SK-N-SH (cell line): Measurements from ENCODE around the gene VWA3B. TPM values are rescaled to one million over a fixed set of nuclear protein-coding genes. Genes with fewer than 3 reads are reported as not detected.

ENCODE experiments used
- CTCF ChIA-PET: fragments of 300-600, 350-600 bp; formaldehyde crosslinking; extraction: SDS; loops from one replicate; lab custom pipeline; 2021; lab: Yijun Ruan, JAX
- POLR2A ChIA-PET: fragments of 350-600 bp; sonication (Branson Sonifier 250); formaldehyde crosslinking; extraction: SDS; loops from one replicate; lab custom pipeline; 2020; ENCODE audit warnings: antibody characterized with exemption, inconsistent platforms; lab: Yijun Ruan, JAX
- DNase-seq: peaks from one replicate; pipeline ENCODE4 v3.0.0; 2012
- H2AFZ ChIP-seq: fragments of 200-600 bp; sonication (generic); 2 replicates; pipeline ENCODE4 v1.8.1; 2016; ENCODE audit warnings: antibody characterized with exemption, mild to moderate bottlenecking, low read depth
- H3F3A ChIP-seq: fragments of 200-600 bp; sonication (generic); replicated peaks from 2 replicates; pipeline ENCODE3; 2016; ENCODE audit warnings: antibody characterized with exemption, mild to moderate bottlenecking; ENCODE audit not compliant: insufficient read depth
- H3K27ac ChIP-seq, 2 experiments: fragments of 200-500 bp in 1 of 2; fragments of 200-600 bp in 1 of 2; sonication (Bioruptor generic) in 1 of 2; sonication (generic), shearing (Covaris generic) in 1 of 2; 2 replicates each; pipeline versions ENCODE4 v1.5.1 to v1.6.1; 2014 to 2016; ENCODE audit warnings: low read depth in 2 of 2, inconsistent platforms in 1 of 2, low read length in 1 of 2, mild to moderate bottlenecking in 1 of 2, mixed read lengths in 1 of 2
- H3K27me3 ChIP-seq: fragments of 200-600 bp; sonication (generic), shearing (Covaris generic); 2 replicates; pipeline ENCODE4 v1.6.1; 2016; ENCODE audit warnings: mixed run types; ENCODE audit not compliant: insufficient read depth
- H3K36me3 ChIP-seq, 2 experiments: fragments of 200-500 bp in 1 of 2; fragments of 200-600 bp in 1 of 2; sonication (Bioruptor generic) in 1 of 2; sonication (generic) in 1 of 2; replicated peaks in 1 of 2; 2 replicates each; pipeline versions ENCODE3 to v1.5.1; 2014 to 2016; ENCODE audit warnings: low read length in 1 of 2, mild to moderate bottlenecking in 1 of 2; ENCODE audit not compliant: insufficient read depth in 2 of 2, control insufficient read depth in 1 of 2
- H3K4me1 ChIP-seq, 2 experiments: fragments of 200-500 bp in 1 of 2; fragments of 200-600 bp in 1 of 2; sonication (Bioruptor generic) in 1 of 2; sonication (generic), shearing (Covaris generic) in 1 of 2; 2 replicates each; pipeline versions ENCODE4 v1.5.1 to v1.6.1; 2014 to 2016; ENCODE audit warnings: low read depth in 1 of 2, low read length in 1 of 2, mixed run types in 1 of 2; ENCODE audit not compliant: insufficient read depth in 2 of 2, control insufficient read depth in 1 of 2
- H3K4me2 ChIP-seq: fragments of 200-600 bp; sonication (generic), shearing (Covaris generic); 2 replicates; pipeline ENCODE4 v1.6.1; 2017; ENCODE audit warnings: mixed run types
- H3K4me3 ChIP-seq, 2 experiments: fragments of 200-500 bp in 1 of 2; fragments of 200-600 bp in 1 of 2; sonication (Bioruptor generic) in 1 of 2; sonication (generic), shearing (Covaris generic) in 1 of 2; 2 replicates each; pipeline versions ENCODE4 v1.5.1 to v1.8.1; 2014 to 2016; ENCODE audit warnings: low read depth in 2 of 2, inconsistent platforms in 1 of 2, low read length in 1 of 2, mild to moderate bottlenecking in 1 of 2, mixed read lengths in 1 of 2, moderate library complexity in 1 of 2
- H3K79me2 ChIP-seq: fragments of 200-600 bp; sonication (generic); 2 replicates; pipeline ENCODE4 v1.8.1; 2017; ENCODE audit warnings: mild to moderate bottlenecking; ENCODE audit not compliant: insufficient read depth
- H3K9ac ChIP-seq: fragments of 200-600 bp; sonication (generic); 2 replicates; pipeline ENCODE4 v1.6.1; 2017; ENCODE audit warnings: mixed run types
- H3K9me2 ChIP-seq: fragments of 200-600 bp; sonication (generic); 2 replicates; pipeline ENCODE4 v1.6.1; 2017; ENCODE audit warnings: mixed run types
- H3K9me3 ChIP-seq: fragments of 200-600 bp; sonication (generic); 2 replicates; pipeline ENCODE4 v1.6.1; 2017; ENCODE audit warnings: mixed run types, mild to moderate bottlenecking, moderate library complexity
- H4K20me1 ChIP-seq: fragments of 200-600 bp; sonication (generic); 2 replicates; pipeline ENCODE4 v1.6.1; 2017; ENCODE audit warnings: mild to moderate bottlenecking, mixed run types; ENCODE audit not compliant: insufficient read depth
- CTCF ChIP-seq: fragments of 200-600 bp; sonication (generic); IDR thresholded peaks from 2 replicates; pipeline ENCODE4 v1.6.1; 2017; ENCODE audit warnings: antibody characterized with exemption, mild to moderate bottlenecking, moderate library complexity
- ELF1 ChIP-seq: IDR thresholded peaks from 2 replicates; pipeline ENCODE4 v1.4.0; 2012
- EZH2phosphoT487 ChIP-seq: fragments of 200-600 bp; sonication (generic); IDR thresholded peaks from 2 replicates; pipeline ENCODE4 v1.6.1; 2017; ENCODE audit warnings: low read depth, mixed run types, mild to moderate bottlenecking, antibody characterized with exemption, moderate library complexity, borderline replicate concordance
- FOSL2 ChIP-seq: IDR thresholded peaks from 2 replicates; pipeline ENCODE4 v1.4.0; 2012; ENCODE audit warnings: low read depth, mild to moderate bottlenecking, moderate library complexity, borderline replicate concordance
- FOXJ3 ChIP-seq: sonication (generic); formaldehyde crosslinking; IDR thresholded peaks from 2 replicates; pipeline ENCODE4 v1.5.1; 2020; ENCODE audit warnings: mild to moderate bottlenecking, missing genetic modification reagents
- FOXM1 ChIP-seq: IDR thresholded peaks from 2 replicates; pipeline ENCODE4 v1.4.0; 2012; ENCODE audit warnings: low read depth, mild to moderate bottlenecking
- GATA2 ChIP-seq: sonication (generic); formaldehyde crosslinking; IDR thresholded peaks from 2 replicates; pipeline ENCODE4 v1.5.0; 2020; ENCODE audit warnings: mild to moderate bottlenecking, missing genetic modification reagents
- IRF3 ChIP-seq: fragments of 150-350 bp; IDR thresholded peaks from 2 replicates; pipeline ENCODE4 v1.6.1; 2016; ENCODE audit warnings: mild to moderate bottlenecking, low read depth, low read length
- JUND ChIP-seq: IDR thresholded peaks from 2 replicates; pipeline ENCODE4 v1.4.0; 2012
- MEF2A ChIP-seq: IDR thresholded peaks from 2 replicates; pipeline ENCODE4 v1.4.0; 2012; ENCODE audit warnings: low read depth, borderline replicate concordance
- NRF1 ChIP-seq: IDR thresholded peaks from 2 replicates; pipeline ENCODE4 v1.6.1; 2012; ENCODE audit warnings: low read depth, mild to moderate bottlenecking, low read length
- RAD21 ChIP-seq: IDR thresholded peaks from 2 replicates; pipeline ENCODE4 v1.6.1; 2012; ENCODE audit warnings: mild to moderate bottlenecking, low read length
- RCOR1 ChIP-seq: fragments of 150-350 bp; IDR thresholded peaks from 2 replicates; pipeline ENCODE4 v1.6.1; 2017; ENCODE audit warnings: antibody characterized with exemption, low read length
- SIN3A ChIP-seq: IDR thresholded peaks from 2 replicates; pipeline ENCODE4 v1.6.1; 2012; ENCODE audit warnings: low read depth, mild to moderate bottlenecking, low read length, moderate library complexity, borderline replicate concordance
- TEAD4 ChIP-seq: IDR thresholded peaks from 2 replicates; pipeline ENCODE4 v1.4.0; 2012; ENCODE audit warnings: mild to moderate bottlenecking, borderline replicate concordance; ENCODE audit not compliant: insufficient read depth
- WGBS: methylation state at CpG from one replicate; pipeline ENCODE4 v1.1.6; 2017; ENCODE audit warnings: low lambda C conversion rate; 5-methylcytosine and 5-hydroxymethylcytosine counted together
- polyA plus RNA-seq, 3 experiments: library from polyadenylated mRNA; depleted of rRNA; stranded (reverse); fragments of >200 nt; gene quantifications; 2 replicates each; pipeline ENCODE4 v1.2.3, GENCODE V29; 2012
- TF ChIP-seq, protein P1 (sequence below): IDR thresholded peaks from 2 replicates; pipeline ENCODE4; 2012
- TF ChIP-seq, protein P2 (sequence below): IDR thresholded peaks from 2 replicates; pipeline ENCODE4 v1.6.1; 2012; ENCODE audit warnings: mild to moderate bottlenecking, low read depth, low read length, moderate library complexity

The VWA3B gene
- polyA plus RNA-seq, 1 of the 3 experiments (the other 2 are of a cell fraction): not detected

- CTCF ChIA-PET: no interaction called here
These were observed 23.6 kb upstream of the VWA3B start for GRCh38 chr2:98063291-98063854.

GRCh38 chr2:98065808-98066207 lies 21.2 kb upstream of the VWA3B start:
- no peaks in the 10 kb centered on the region for H4K20me1 ChIP-seq
- no peak overlapping the region for H3K9ac ChIP-seq
- TF ChIP-seq CTCF (no peak), MEF2A (no peak), SIN3A (no peak), RCOR1 (no peak), JUND (no peak), GATA2 (CRISPR knock-in tag) (no peak), FOSL2 (no peak), TEAD4 (no peak), ELF1 (no peak), FOXM1 (no peak)
- TF ChIP-seq, protein P1, sequence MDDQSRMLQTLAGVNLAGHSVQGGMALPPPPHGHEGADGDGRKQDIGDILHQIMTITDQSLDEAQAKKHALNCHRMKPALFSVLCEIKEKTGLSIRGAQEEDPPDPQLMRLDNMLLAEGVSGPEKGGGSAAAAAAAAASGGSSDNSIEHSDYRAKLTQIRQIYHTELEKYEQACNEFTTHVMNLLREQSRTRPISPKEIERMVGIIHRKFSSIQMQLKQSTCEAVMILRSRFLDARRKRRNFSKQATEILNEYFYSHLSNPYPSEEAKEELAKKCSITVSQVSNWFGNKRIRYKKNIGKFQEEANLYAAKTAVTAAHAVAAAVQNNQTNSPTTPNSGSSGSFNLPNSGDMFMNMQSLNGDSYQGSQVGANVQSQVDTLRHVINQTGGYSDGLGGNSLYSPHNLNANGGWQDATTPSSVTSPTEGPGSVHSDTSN: no peak
- TF ChIP-seq, all 33 proteins: peak for 0
- WGBS: 56% methylated on average over 4 of the region's 4 CpGs
- Histone ChIP-seq H3K27ac (no peak overlapping the region), H3K4me3 (no peak overlapping the region), H3K9me2 (no peaks in the 10 kb centered on the region), H3F3A (no peaks in the 10 kb centered on the region), H2AFZ (no peak overlapping the region), H3K79me2 (no peaks in the 10 kb centered on the region), H3K27me3 (no peaks in the 10 kb centered on the region), H3K4me1 (no peaks in the 10 kb centered on the region), H3K9me3 (no peaks in the 10 kb centered on the region), H3K36me3 (no peaks in the 10 kb centered on the region), H3K4me2 (no peak overlapping the region)
- ChIA-PET POLR2A (no interaction called here), CTCF (no interaction called here)
- no peak for DNase-seq

More at GRCh38 chr2:98063291-98063854, 23.6 kb upstream of the VWA3B start:
- Histone ChIP-seq H3K9ac (no peak overlapping the region), H4K20me1 (no peaks in the 10 kb centered on the region), H3F3A (no peaks in the 10 kb centered on the region), H3K9me2 (no peaks in the 10 kb centered on the region), H3K27me3 (no peaks in the 10 kb centered on the region), H3K27ac (no peak overlapping the region), H3K4me1 (no peaks in the 10 kb centered on the region), H3K4me2 (no peak overlapping the region), H3K36me3 (no peaks in the 10 kb centered on the region)
- POLR2A ChIA-PET: no interaction called here
- no peak for DNase-seq
- 22% methylated on average over 4 of the region's 4 CpGs for WGBS
- TF ChIP-seq, protein P2, sequence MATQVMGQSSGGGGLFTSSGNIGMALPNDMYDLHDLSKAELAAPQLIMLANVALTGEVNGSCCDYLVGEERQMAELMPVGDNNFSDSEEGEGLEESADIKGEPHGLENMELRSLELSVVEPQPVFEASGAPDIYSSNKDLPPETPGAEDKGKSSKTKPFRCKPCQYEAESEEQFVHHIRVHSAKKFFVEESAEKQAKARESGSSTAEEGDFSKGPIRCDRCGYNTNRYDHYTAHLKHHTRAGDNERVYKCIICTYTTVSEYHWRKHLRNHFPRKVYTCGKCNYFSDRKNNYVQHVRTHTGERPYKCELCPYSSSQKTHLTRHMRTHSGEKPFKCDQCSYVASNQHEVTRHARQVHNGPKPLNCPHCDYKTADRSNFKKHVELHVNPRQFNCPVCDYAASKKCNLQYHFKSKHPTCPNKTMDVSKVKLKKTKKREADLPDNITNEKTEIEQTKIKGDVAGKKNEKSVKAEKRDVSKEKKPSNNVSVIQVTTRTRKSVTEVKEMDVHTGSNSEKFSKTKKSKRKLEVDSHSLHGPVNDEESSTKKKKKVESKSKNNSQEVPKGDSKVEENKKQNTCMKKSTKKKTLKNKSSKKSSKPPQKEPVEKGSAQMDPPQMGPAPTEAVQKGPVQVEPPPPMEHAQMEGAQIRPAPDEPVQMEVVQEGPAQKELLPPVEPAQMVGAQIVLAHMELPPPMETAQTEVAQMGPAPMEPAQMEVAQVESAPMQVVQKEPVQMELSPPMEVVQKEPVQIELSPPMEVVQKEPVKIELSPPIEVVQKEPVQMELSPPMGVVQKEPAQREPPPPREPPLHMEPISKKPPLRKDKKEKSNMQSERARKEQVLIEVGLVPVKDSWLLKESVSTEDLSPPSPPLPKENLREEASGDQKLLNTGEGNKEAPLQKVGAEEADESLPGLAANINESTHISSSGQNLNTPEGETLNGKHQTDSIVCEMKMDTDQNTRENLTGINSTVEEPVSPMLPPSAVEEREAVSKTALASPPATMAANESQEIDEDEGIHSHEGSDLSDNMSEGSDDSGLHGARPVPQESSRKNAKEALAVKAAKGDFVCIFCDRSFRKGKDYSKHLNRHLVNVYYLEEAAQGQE: no peak
- no peak for TF ChIP-seq NRF1
- TF ChIP-seq FOXJ3 (CRISPR knock-in tag): no peak
- no peak for TF ChIP-seq EZH2phosphoT487
- no peak for TF ChIP-seq RAD21
- TF ChIP-seq IRF3: no peak
- TF ChIP-seq FOXM1: no peak
- TF ChIP-seq, all 33 proteins: peak for 0
- no peak overlapping the region for H2AFZ ChIP-seq
- H3K79me2 ChIP-seq: no peaks in the 10 kb centered on the region
- no peak overlapping the region for H3K4me3 ChIP-seq
- no peaks in the 10 kb centered on the region for H3K9me3 ChIP-seq
